IPS DF 4.7 (cell line): ENCODE measurements around the gene MAPT.
"Not testable (repeated sequence)": the region's sequence is repeated elsewhere in the genome, so short reads cannot be mapped to it uniquely, and the experiment has no call there.

ENCODE experiments used
- DNase-seq: peaks from one replicate; pipeline ENCODE4 v3.0.0-alpha.2; 2013; ENCODE audit warnings: low spot score; ENCODE audit errors: extremely low read depth

MAPT gene

DNA sequence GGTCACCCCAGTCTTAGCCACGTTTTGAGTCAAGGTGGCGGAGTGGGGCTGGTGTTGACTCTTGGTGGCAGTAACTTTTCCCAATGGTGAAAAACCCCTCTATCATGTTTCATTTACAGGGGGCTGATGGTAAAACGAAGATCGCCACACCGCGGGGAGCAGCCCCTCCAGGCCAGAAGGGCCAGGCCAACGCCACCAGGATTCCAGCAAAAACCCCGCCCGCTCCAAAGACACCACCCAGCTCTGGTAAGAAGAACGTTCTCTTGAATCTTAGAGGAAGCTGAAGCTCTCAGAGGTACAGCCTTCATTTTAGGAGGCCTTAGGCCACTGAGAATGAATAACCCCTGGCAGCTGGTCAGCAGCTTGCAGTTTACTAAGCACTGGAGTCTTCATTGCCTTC lies 97.0 kb downstream of the MAPT start:
- no peak for DNase-seq

DNA sequence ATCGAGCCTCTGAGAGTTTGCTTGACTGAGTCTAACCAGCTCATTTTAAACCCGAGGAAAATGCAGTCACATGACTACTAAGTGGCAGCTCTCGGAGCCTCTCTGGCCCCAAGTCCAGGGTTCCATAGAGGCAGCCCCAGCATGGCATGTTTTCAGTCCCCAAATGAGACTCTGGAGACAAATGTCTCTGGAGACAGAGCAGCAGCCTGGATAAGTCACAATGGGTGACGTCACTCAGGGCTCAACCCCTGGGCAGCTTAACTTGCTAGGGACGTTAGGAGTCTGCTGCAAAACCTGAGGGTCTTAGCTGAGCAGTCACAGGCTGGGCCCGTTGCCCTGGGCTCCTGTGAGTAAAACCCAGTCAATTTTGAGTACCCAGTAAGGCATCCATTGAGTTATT lies 97.8 kb downstream of the MAPT start:
- DNase-seq = no peak

DNA sequence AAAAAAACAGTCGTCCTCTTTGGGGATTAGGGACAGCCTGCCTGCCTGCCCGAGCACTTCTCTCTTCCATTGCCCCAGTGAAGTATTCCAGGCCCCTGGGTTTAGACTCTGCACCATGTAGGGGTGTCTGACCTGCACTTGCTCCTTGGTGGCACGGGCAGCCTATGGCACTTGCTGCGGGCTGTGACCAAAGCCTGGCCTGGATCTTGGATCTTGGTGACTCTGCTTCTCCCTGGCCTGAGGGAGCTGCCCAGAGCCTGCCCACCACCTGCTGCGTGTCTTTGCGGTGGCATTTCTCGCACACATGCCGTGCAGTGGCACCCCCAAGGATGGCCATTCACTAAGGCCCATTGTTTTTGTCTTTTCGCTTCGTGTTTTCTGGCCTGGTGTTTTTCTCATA lies 98.5 kb downstream of the MAPT start:
- DNase-seq = no peak

GRCh38 chr17:45993962-45994627 lies 99.7 kb downstream of the MAPT start:
- DNase-seq = no peak

DNA sequence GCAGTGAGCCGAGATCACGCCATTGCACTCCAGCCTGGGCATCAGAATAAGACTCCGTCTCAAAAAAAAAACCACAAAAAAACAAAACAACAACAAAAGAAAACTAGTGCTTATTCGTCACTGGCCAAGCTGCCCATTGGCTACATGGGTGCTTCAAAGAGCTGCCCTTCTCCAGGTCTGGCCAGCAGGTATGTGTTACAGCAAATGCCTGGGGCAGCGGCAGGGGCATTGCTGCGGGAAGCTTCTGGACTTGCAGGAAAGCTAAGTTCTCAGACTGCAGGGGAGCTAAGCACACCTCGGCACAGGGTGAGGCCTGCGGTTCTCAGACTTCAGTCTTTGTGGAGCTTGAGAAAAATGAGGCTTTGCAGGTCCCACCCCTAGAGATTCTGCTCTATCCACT lies 100.6 kb downstream of the MAPT start:
- DNase-seq = no peak

- no peak for DNase-seq
These were observed 101.4 kb downstream of the MAPT start for GRCh38 chr17:45995627-45996270.

DNA sequence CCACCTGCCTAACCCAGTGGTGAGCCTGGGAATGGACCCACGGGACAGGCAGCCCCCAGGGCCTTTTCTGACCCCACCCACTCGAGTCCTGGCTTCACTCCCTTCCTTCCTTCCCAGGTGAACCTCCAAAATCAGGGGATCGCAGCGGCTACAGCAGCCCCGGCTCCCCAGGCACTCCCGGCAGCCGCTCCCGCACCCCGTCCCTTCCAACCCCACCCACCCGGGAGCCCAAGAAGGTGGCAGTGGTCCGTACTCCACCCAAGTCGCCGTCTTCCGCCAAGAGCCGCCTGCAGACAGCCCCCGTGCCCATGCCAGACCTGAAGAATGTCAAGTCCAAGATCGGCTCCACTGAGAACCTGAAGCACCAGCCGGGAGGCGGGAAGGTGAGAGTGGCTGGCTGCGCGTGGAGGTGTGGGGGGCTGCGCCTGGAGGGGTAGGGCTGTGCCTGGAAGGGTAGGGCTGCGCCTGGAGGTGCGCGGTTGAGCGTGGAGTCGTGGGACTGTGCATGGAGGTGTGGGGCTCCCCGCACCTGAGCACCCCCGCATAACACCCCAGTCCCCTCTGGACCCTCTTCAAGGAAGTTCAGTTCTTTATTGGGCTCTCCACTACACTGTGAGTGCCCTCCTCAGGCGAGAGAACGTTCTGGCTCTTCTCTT lies 102.1 kb downstream of the MAPT start:
- no peak for DNase-seq

DNA sequence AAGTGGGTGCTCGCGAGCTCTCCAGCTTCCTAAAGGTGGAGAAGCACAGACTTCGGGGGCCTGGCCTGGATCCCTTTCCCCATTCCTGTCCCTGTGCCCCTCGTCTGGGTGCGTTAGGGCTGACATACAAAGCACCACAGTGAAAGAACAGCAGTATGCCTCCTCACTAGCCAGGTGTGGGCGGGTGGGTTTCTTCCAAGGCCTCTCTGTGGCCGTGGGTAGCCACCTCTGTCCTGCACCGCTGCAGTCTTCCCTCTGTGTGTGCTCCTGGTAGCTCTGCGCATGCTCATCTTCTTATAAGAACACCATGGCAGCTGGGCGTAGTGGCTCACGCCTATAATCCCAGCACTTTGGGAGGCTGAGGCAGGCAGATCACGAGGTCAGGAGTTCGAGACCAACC lies 102.8 kb downstream of the MAPT start:
- no peak for DNase-seq

DNA sequence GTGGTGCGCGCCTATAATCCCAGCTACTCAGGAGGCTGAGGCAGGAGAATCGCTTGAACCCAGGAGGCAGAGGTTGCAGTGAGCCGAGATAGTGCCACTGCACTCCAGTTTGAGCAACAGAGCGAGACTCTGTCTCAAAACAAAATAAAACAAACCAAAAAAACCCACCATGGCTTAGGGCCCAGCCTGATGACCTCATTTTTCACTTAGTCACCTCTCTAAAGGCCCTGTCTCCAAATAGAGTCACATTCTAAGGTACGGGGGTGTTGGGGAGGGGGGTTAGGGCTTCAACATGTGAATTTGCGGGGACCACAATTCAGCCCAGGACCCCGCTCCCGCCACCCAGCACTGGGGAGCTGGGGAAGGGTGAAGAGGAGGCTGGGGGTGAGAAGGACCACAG lies 103.3 kb downstream of the MAPT start:
- DNase-seq = no peak

DNA sequence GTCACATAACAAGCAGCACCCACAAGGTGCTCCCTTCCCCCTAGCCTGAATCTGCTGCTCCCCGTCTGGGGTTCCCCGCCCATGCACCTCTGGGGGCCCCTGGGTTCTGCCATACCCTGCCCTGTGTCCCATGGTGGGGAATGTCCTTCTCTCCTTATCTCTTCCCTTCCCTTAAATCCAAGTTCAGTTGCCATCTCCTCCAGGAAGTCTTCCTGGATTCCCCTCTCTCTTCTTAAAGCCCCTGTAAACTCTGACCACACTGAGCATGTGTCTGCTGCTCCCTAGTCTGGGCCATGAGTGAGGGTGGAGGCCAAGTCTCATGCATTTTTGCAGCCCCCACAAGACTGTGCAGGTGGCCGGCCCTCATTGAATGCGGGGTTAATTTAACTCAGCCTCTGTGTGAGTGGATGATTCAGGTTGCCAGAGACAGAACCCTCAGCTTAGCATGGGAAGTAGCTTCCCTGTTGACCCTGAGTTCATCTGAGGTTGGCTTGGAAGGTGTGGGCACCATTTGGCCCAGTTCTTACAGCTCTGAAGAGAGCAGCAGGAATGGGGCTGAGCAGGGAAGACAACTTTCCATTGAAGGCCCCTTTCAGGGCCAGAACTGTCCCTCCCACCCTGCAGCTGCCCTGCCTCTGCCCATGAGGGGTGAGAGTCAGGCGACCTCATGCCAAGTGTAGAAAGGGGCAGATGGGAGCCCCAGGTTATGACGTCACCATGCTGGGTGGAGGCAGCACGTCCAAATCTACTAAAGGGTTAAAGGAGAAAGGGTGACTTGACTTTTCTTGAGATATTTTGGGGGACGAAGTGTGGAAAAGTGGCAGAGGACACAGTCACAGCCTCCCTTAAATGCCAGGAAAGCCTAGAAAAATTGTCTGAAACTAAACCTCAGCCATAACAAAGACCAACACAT lies 104.9 kb downstream of the MAPT start, which contains the start of gene STH:
TSS of gene STH (plus strand) at position 264 of the 913 bp plus-strand sequence. CDS start at position 294, 30 bp downstream.
- no peak for DNase-seq

DNA sequence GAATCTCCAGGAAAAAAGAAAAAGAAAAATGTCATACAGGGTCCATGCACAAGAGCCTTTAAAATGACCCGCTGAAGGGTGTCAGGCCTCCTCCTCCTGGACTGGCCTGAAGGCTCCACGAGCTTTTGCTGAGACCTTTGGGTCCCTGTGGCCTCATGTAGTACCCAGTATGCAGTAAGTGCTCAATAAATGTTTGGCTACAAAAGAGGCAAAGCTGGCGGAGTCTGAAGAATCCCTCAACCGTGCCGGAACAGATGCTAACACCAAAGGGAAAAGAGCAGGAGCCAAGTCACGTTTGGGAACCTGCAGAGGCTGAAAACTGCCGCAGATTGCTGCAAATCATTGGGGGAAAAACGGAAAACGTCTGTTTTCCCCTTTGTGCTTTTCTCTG lies 105.5 kb downstream of the MAPT start:
- DNase-seq = no peak

DNA sequence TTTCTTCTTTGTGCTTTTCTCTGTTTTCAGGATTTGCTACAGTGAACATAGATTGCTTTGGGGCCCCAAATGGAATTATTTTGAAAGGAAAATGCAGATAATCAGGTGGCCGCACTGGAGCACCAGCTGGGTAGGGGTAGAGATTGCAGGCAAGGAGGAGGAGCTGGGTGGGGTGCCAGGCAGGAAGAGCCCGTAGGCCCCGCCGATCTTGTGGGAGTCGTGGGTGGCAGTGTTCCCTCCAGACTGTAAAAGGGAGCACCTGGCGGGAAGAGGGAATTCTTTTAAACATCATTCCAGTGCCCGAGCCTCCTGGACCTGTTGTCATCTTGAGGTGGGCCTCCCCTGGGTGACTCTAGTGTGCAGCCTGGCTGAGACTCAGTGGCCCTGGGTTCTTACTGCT lies 105.9 kb downstream of the MAPT start:
- no peak for DNase-seq

- no peak for DNase-seq
These were observed 106.4 kb downstream of the MAPT start for GRCh38 chr17:46000757-46001156.

DNA sequence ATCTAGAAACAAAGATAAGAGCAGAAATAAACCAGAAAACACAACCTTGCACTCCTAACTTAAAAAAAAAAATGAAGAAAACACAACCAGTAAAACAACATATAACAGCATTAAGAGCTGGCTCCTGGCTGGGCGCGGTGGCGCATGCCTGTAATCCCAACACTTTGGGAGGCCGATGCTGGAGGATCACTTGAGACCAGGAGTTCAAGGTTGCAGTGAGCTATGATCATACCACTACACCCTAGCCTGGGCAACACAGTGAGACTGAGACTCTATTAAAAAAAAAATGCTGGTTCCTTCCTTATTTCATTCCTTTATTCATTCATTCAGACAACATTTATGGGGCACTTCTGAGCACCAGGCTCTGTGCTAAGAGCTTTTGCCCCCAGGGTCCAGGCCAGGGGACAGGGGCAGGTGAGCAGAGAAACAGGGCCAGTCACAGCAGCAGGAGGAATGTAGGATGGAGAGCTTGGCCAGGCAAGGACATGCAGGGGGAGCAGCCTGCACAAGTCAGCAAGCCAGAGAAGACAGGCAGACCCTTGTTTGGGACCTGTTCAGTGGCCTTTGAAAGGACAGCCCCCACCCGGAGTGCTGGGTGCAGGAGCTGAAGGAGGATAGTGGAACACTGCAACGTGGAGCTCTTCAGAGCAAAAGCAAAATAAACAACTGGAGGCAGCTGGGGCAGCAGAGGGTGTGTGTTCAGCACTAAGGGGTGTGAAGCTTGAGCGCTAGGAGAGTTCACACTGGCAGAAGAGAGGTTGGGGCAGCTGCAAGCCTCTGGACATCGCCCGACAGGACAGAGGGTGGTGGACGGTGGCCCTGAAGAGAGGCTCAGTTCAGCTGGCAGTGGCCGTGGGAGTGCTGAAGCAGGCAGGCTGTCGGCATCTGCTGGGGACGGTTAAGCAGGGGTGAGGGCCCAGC lies 107.3 kb downstream of the MAPT start:
- no peak for DNase-seq

DNA sequence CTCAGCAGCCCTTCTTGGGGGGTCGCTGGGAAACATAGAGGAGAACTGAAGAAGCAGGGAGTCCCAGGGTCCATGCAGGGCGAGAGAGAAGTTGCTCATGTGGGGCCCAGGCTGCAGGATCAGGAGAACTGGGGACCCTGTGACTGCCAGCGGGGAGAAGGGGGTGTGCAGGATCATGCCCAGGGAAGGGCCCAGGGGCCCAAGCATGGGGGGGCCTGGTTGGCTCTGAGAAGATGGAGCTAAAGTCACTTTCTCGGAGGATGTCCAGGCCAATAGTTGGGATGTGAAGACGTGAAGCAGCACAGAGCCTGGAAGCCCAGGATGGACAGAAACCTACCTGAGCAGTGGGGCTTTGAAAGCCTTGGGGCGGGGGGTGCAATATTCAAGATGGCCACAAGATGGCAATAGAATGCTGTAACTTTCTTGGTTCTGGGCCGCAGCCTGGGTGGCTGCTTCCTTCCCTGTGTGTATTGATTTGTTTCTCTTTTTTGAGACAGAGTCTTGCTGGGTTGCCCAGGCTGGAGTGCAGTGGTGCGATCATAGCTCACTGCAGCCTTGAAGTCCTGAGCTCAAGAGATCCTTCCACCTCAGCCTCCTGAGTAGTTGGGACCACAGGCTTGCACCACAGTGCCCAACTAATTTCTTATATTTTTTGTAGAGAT lies 108.1 kb downstream of the MAPT start:
- peak; percentile 56 for DNase-seq

GRCh38 chr17:46002973-46003316 lies 108.6 kb downstream of the MAPT start:
- no peak for DNase-seq

DNA sequence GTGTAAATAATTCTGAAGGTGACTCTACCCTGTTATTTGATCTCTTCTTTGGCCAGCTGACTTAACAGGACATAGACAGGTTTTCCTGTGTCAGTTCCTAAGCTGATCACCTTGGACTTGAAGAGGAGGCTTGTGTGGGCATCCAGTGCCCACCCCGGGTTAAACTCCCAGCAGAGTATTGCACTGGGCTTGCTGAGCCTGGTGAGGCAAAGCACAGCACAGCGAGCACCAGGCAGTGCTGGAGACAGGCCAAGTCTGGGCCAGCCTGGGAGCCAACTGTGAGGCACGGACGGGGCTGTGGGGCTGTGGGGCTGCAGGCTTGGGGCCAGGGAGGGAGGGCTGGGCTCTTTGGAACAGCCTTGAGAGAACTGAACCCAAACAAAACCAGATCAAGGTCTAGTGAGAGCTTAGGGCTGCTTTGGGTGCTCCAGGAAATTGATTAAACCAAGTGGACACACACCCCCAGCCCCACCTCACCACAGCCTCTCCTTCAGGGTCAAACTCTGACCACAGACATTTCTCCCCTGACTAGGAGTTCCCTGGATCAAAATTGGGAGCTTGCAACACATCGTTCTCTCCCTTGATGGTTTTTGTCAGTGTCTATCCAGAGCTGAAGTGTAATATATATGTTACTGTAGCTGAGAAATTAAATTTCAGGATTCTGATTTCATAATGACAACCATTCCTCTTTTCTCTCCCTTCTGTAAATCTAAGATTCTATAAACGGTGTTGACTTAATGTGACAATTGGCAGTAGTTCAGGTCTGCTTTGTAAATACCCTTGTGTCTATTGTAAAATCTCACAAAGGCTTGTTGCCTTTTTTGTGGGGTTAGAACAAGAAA lies 109.8 kb downstream of the MAPT start:
- DNase-seq = no peak

- DNase-seq = not testable (repeated sequence)
These were observed 111.7 kb downstream of the MAPT start for GRCh38 chr17:46006082-46006481.

- no peak for DNase-seq
These were observed 113.2 kb downstream of the MAPT start for GRCh38 chr17:46007461-46007965.
